AG04450 (cell line): Measurements from ENCODE around the gene RNF227. TPM values are rescaled to one million over a fixed set of nuclear protein-coding genes. Genes with fewer than 3 reads are reported as not detected.
"Not testable (repeated sequence)": the region's sequence is repeated elsewhere in the genome, so short reads cannot be mapped to it uniquely, and the experiment has no call there.

Experiments
- CTCF ChIA-PET: fragments of 300-600, 350-600 bp; formaldehyde crosslinking; extraction: SDS; loops from one replicate; lab custom pipeline; 2022; ENCODE audit warnings: antibody characterized with exemption, inconsistent platforms; lab: Charles Lee
- POLR2A ChIA-PET: fragments of 350-600 bp; formaldehyde crosslinking; extraction: SDS; loops from one replicate; lab custom pipeline; 2021; ENCODE audit warnings: antibody characterized with exemption, inconsistent platforms; lab: Yijun Ruan, JAX
- DNase-seq: peaks from one replicate; pipeline ENCODE4 v3.0.0-alpha.2; 2011; ENCODE audit warnings: low read depth, low spot score
- H3K27ac ChIP-seq: one replicate; pipeline ENCODE4 v1.5.1; 2012; ENCODE audit warnings: low read depth, low read length, control low read depth
- H3K27me3 ChIP-seq: one replicate; pipeline ENCODE4 v1.6.0; 2012; ENCODE audit warnings: low read length; ENCODE audit not compliant: control insufficient read depth, insufficient read depth
- H3K4me3 ChIP-seq: 2 replicates; pipeline ENCODE4 v1.5.1; 2011; ENCODE audit warnings: mild to moderate bottlenecking, low read depth, low read length, control low read depth
- H3K9me3 ChIP-seq: 2 replicates; pipeline ENCODE4 v1.5.1; 2012; ENCODE audit warnings: low read length; ENCODE audit not compliant: control insufficient read depth, insufficient read depth
- CTCF ChIP-seq: IDR thresholded peaks from 2 replicates; pipeline ENCODE4 v1.5.1; 2011; ENCODE audit warnings: low read depth, low read length, control low read depth, inconsistent platforms
- polyA plus RNA-seq: library from polyadenylated mRNA; depleted of rRNA; stranded (reverse); fragments of >200 nt; gene quantifications from 2 replicates; pipeline ENCODE4 v1.2.3, GENCODE V29; 2011; rRNA removed
- small RNA-seq: library from RNA; depleted of rRNA; stranded (forward); fragments of <200 nt; gene quantifications from one replicate; pipeline ENCODE3, GENCODE V24; 2012; ENCODE audit warnings: low read depth; ENCODE audit not compliant: insufficient read length

RNF227 gene
- polyA plus RNA-seq, 1 experiment = 1.4 TPM

- POLR2A ChIA-PET = no interaction called here
These were observed 43.0 kb downstream of the RNF227 start for GRCh38 chr17:7873051-7873450.

GRCh38 chr17:7867881-7868329 lies 48.2 kb downstream of the RNF227 start:
- ChIA-PET POLR2A (interaction anchor here (0.7 kb wide), 1 partner anchor 18 kb away, joined by 3 read pairs; no protein-coding TSS in a partner anchor), CTCF (interaction anchor here (1.6 kb wide), 1 partner anchor 30 kb away, joined by 6 read pairs; no protein-coding TSS in a partner anchor)
- TF ChIP-seq CTCF = no peak
- Histone ChIP-seq H3K27ac (no peak overlapping the region), H3K4me3 (no peak overlapping the region), H3K27me3 (no peaks in the 10 kb centered on the region), H3K9me3 (no peaks in the 10 kb centered on the region; the same call in 1 of the 2 replicates)
- no peak for DNase-seq

More at GRCh38 chr17:7873051-7873450, 43.0 kb downstream of the RNF227 start:
- H3K9me3 ChIP-seq = no peaks in the 10 kb centered on the region
- DNase-seq = no peak
- no peak overlapping the region for H3K27ac ChIP-seq
- H3K27me3 ChIP-seq = no peaks in the 10 kb centered on the region
- CTCF ChIA-PET = no interaction called here
- no peak overlapping the region for H3K4me3 ChIP-seq
- TF ChIP-seq CTCF = no peak

GRCh38 chr17:7864995-7865650 lies 51.0 kb downstream of the RNF227 start:
- ChIA-PET POLR2A (no interaction called here), CTCF (interaction anchor here (0.8 to 5.2 kb wide), 4 partner anchors 34 to 176 kb away, joined by 3 to 34 read pairs (median 8); no protein-coding TSS in a partner anchor)
- no peaks in the 10 kb centered on the region for H3K27me3 ChIP-seq

GRCh38 chr17:7864384-7864783 lies 51.7 kb downstream of the RNF227 start:
- H3K9me3 ChIP-seq, H3K4me3 ChIP-seq, DNase-seq, H3K27ac ChIP-seq, H3K27me3 ChIP-seq, POLR2A ChIA-PET: not testable (repeated sequence)
- CTCF ChIA-PET = interaction anchor here (0.6 to 5.2 kb wide), 8 partner anchors 16 to 193 kb away, joined by 3 to 46 read pairs (median 16); no protein-coding TSS in a partner anchor

More at GRCh38 chr17:7864995-7865650, 51.0 kb downstream of the RNF227 start:
- no peak for DNase-seq
- no peak for TF ChIP-seq CTCF
- H3K9me3 ChIP-seq = no peaks in the 10 kb centered on the region; the same call in 1 of the 2 replicates
- H3K4me3 ChIP-seq = no peak overlapping the region
- no peak overlapping the region for H3K27ac ChIP-seq

Small RNAs within 50 kb of the gene (small RNA-seq; reads per million reads assigned to genes)
- 1.6 reads per million for gene SCARNA21

Other genes with a start within 250 kb of the RNF227 start
- 40.7 and 48.9 TPM in 2 replicates for gene TP53, start 228.8 kb downstream of the RNF227 start, polyA plus RNA-seq
- gene WRAP53, start 227.8 kb downstream of the RNF227 start, polyA plus RNA-seq = 4.1 and 4.5 TPM in 2 replicates
- 7.2 and 7.7 TPM in 2 replicates for gene EFNB3, start 211.1 kb downstream of the RNF227 start, polyA plus RNA-seq
- 0.04 and 0.06 TPM in 2 replicates for gene DNAH2, start 198.5 kb downstream of the RNF227 start, polyA plus RNA-seq
- 2.0 and 2.4 TPM in 2 replicates for gene KDM6B, start 82.1 kb downstream of the RNF227 start, polyA plus RNA-seq
- gene TMEM88, start 61.2 kb downstream of the RNF227 start, polyA plus RNA-seq = 0.29 and 0.45 TPM in 2 replicates
- gene NAA38, start 58.7 kb downstream of the RNF227 start, polyA plus RNA-seq = 49.3 and 59.0 TPM in 2 replicates
- gene CYB5D1, start 58.3 kb downstream of the RNF227 start, polyA plus RNA-seq = 6.9 and 8.1 TPM in 2 replicates
- 50.0 and 68.6 TPM in 2 replicates for gene CHD3, start 27.5 kb downstream of the RNF227 start, polyA plus RNA-seq
- gene KCNAB3, start 13.6 kb upstream of the RNF227 start, polyA plus RNA-seq = 2.2 and 3.1 TPM in 2 replicates
- 202 and 227 TPM in 2 replicates for gene TRAPPC1, start 15.7 kb upstream of the RNF227 start, polyA plus RNA-seq
- gene CNTROB, start 15.9 kb upstream of the RNF227 start, polyA plus RNA-seq = 11.3 and 12.9 TPM in 2 replicates
- gene GUCY2D, start 86.3 kb upstream of the RNF227 start, polyA plus RNA-seq = not detected in 2 replicates
- not detected in 2 replicates for gene ALOX15B, start 122.8 kb upstream of the RNF227 start, polyA plus RNA-seq
- gene ALOX12B, start 171.4 kb upstream of the RNF227 start, polyA plus RNA-seq = not detected in 2 replicates
- gene ALOXE3, start 202.2 kb upstream of the RNF227 start, polyA plus RNA-seq = 0.04 and 0.05 TPM in 2 replicates
- gene HES7, start 207.8 kb upstream of the RNF227 start, polyA plus RNA-seq = not detected in 2 replicates
- gene PER1, start 236.1 kb upstream of the RNF227 start, polyA plus RNA-seq = 3.1 and 5.5 TPM in 2 replicates
- gene VAMP2, start 246.7 kb upstream of the RNF227 start, polyA plus RNA-seq = 20.8 and 24.3 TPM in 2 replicates